Measurements from ENCODE around the gene OR6F1. TPM values are rescaled to one million over a fixed set of nuclear protein-coding genes. Genes with fewer than 3 reads are reported as not detected.

OR6F1 gene
- total RNA-seq, 1 experiment from 2014 or later, result not detected

Other genes starting within 250 kb of the OR6F1 start
- not detected in 2 replicates for gene OR2C3, start 180.2 kb downstream of the OR6F1 start, total RNA-seq (2014; rRNA removed; shearing (Covaris generic))
- 0.42 and 0.84 TPM in 2 replicates for gene GCSAML, start 167.5 kb downstream of the OR6F1 start, total RNA-seq (2014; rRNA removed; shearing (Covaris generic))
- gene OR2G2, start 128.3 kb downstream of the OR6F1 start, total RNA-seq (2014; rRNA removed; shearing (Covaris generic)), result not detected in 2 replicates
- not detected in 2 replicates for gene OR2G3, start 111.1 kb downstream of the OR6F1 start, total RNA-seq (2014; rRNA removed; shearing (Covaris generic))
- gene OR13G1, start 36.9 kb downstream of the OR6F1 start, total RNA-seq (2014; rRNA removed; shearing (Covaris generic)), result not detected in 2 replicates
- not detected in 2 replicates for gene OR14K1, start 22.0 kb upstream of the OR6F1 start, total RNA-seq (2014; rRNA removed; shearing (Covaris generic))
- gene OR14A2, start 31.5 kb upstream of the OR6F1 start, total RNA-seq (2014; rRNA removed; shearing (Covaris generic)), result not detected in 2 replicates
- not detected in 2 replicates for gene OR1C1, start 43.9 kb upstream of the OR6F1 start, total RNA-seq (2014; rRNA removed; shearing (Covaris generic))
- not detected in 2 replicates for gene OR14A16, start 107.5 kb upstream of the OR6F1 start, total RNA-seq (2014; rRNA removed; shearing (Covaris generic))
- gene OR11L1, start 125.2 kb upstream of the OR6F1 start, total RNA-seq (2014; rRNA removed; shearing (Covaris generic)), result not detected in 2 replicates
- not detected in 2 replicates for gene TRIM58, start 140.5 kb upstream of the OR6F1 start, total RNA-seq (2014; rRNA removed; shearing (Covaris generic))
- not detected in 2 replicates for gene OR2W3, start 178.9 kb upstream of the OR6F1 start, total RNA-seq (2014; rRNA removed; shearing (Covaris generic))
- not detected in 2 replicates for gene OR2T8, start 203.6 kb upstream of the OR6F1 start, total RNA-seq (2014; rRNA removed; shearing (Covaris generic))
- gene OR2AJ1, start 208.2 kb upstream of the OR6F1 start, total RNA-seq (2014; rRNA removed; shearing (Covaris generic)), result not detected in 2 replicates
- gene OR2L8, start 232.2 kb upstream of the OR6F1 start, total RNA-seq (2014; rRNA removed; shearing (Covaris generic)), result not detected in 2 replicates
- gene OR2AK2, start 248.6 kb upstream of the OR6F1 start, total RNA-seq (2014; rRNA removed; shearing (Covaris generic)), result not detected in 2 replicates